Vagina (tissue), 2 donors: ENCODE results near the gene CACNA1C. TPM values are rescaled to one million over a fixed set of nuclear protein-coding genes. Genes with fewer than 3 reads are reported as not detected.

Experiments
- DNase-seq, 2 donors: peaks; one replicate each; pipeline ENCODE4 v3.0.0-alpha.2; 2017; ENCODE audit errors: extremely low spot score in 2 of 2
- H3K27ac ChIP-seq: fragments of 200-600 bp; sonication (generic); one replicate; pipeline ENCODE4 v1.5.1; 2019
- H3K27me3 ChIP-seq: fragments of 200-600 bp; sonication (generic); one replicate; pipeline ENCODE4 v1.5.1; 2019
- H3K36me3 ChIP-seq, 2 donors: fragments of 200-600 bp; sonication (generic); one replicate each; pipeline ENCODE4 v1.5.1; 2017 to 2019
- H3K4me1 ChIP-seq: fragments of 200-600 bp; sonication (generic); one replicate; pipeline ENCODE4 v1.5.1; 2019
- H3K4me3 ChIP-seq, 2 donors: fragments of 200-600 bp; sonication (generic); 1 replicate in 1 of 2; 2 replicates in 1 of 2; pipeline ENCODE4 v1.5.1; 2016 to 2019
- H3K9me3 ChIP-seq: fragments of 200-600 bp; sonication (generic); one replicate; pipeline ENCODE4 v1.5.1; 2019
- CTCF ChIP-seq, 3 experiments: fragments of 450-650 bp in 2 of 3; fragments of 200-600 bp in 1 of 3; sonication (generic) in 1 of 3; IDR thresholded peaks; one replicate each; pipeline ENCODE4 v1.5.1; 2017 to 2019; ENCODE audit warnings: antibody characterized with exemption in 3 of 3, mild to moderate bottlenecking in 2 of 3, moderate library complexity in 2 of 3
- POLR2A ChIP-seq, 2 donors: fragments of 450-650 bp; IDR thresholded peaks; one replicate each; pipeline ENCODE4 v1.6.1; 2017; ENCODE audit warnings: antibody characterized with exemption in 2 of 2, mild to moderate bottlenecking in 2 of 2, moderate library complexity in 2 of 2
- POLR2AphosphoS5 ChIP-seq, 2 donors: sonication (generic); formaldehyde crosslinking; IDR thresholded peaks; one replicate each; pipeline ENCODE4 v1.9.0; 2017; ENCODE audit warnings: antibody characterized with exemption in 2 of 2, mild to moderate bottlenecking in 2 of 2, low read depth in 1 of 2; ENCODE audit not compliant: insufficient read depth in 1 of 2
- intact Hi-C: fragments of 100-400 bp; cut with DNase I; formaldehyde crosslinking; loops from one replicate; pipeline ENCODE4 v1.15.1; 2023
- total RNA-seq: library from RNA; depleted of rRNA; stranded (reverse); fragments of >200 nt; gene quantifications from one replicate; pipeline ENCODE4 v1.2.3, GENCODE V29; 2016

Gene CACNA1C
- total RNA-seq, 1 donor from 2014 or later = 9.8 TPM

- no peaks in the 10 kb centered on the region for H3K9me3 ChIP-seq
- peak overlapping the region; percentile 82 for H3K27ac ChIP-seq
- DNase-seq = no peak
- H3K27me3 ChIP-seq = no peaks in the 10 kb centered on the region
- H3K4me3 ChIP-seq = peak overlapping the region; percentile 7 to 11
- no peaks in the 10 kb centered on the region for H3K36me3 ChIP-seq
- H3K4me1 ChIP-seq = peaks cover 28% of the 10 kb centered on the region
- intact Hi-C loops = no loop called here
- TF ChIP-seq POLR2AphosphoS5 (IDR thresholded peaks at IDR 0.05; ENCODE audit: insufficient read depth in 1 of 2, low read depth in 1 of 2) (peak in 1 of 2 donors; percentile 42), POLR2A (IDR thresholded peaks at IDR 0.05) (no peak)
Measured at GRCh38 chr12:2384533-2385351, 332.0 kb downstream of the CACNA1C start.

GRCh38 chr12:2385529-2385928 is 332.7 kb downstream of the CACNA1C start:
- no peak for TF ChIP-seq POLR2A (IDR thresholded peaks at IDR 0.05)
- TF ChIP-seq CTCF (IDR thresholded peaks at IDR 0.05) = no peak
- TF ChIP-seq POLR2AphosphoS5 (IDR thresholded peaks at IDR 0.05; ENCODE audit: insufficient read depth in 1 of 2, low read depth in 1 of 2) = no peak
- Histone ChIP-seq H3K36me3 (no peaks in the 10 kb centered on the region), H3K27ac (peak overlapping the region; percentile 82), H3K4me3 (no peak overlapping the region), H3K9me3 (no peaks in the 10 kb centered on the region), H3K4me1 (peaks cover 28% of the 10 kb centered on the region), H3K27me3 (no peaks in the 10 kb centered on the region)
- DNase-seq = no peak
- intact Hi-C loops = no loop called here

DNA sequence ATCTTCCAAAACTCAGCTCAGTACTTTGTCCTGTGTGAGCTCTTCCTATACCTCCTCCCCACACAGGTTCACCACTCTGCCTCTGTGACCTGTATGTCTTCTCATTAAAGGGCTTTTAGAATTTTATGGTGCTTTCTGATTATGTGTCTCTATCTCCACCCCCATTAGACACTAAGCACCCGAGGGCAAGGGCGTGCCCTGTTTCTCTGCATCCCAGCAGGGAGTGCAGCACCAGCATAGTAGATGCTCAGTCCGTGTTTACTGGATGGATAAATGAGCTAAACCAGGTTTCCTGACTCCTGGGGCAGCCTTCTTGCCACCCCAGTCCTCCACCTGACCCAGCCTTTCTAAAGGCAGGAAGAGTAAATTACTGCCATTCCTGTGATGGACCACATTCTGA is 333.8 kb downstream of the CACNA1C start:
- DNase-seq = no peak
- no peak for TF ChIP-seq POLR2A (IDR thresholded peaks at IDR 0.05)
- TF ChIP-seq CTCF (IDR thresholded peaks at IDR 0.05) = no peak
- no peak for TF ChIP-seq POLR2AphosphoS5 (IDR thresholded peaks at IDR 0.05; ENCODE audit: insufficient read depth in 1 of 2, low read depth in 1 of 2)
- intact Hi-C loops = no loop called here
- Histone ChIP-seq H3K4me1 (peaks cover 28% of the 10 kb centered on the region), H3K27ac (no peak overlapping the region), H3K9me3 (no peaks in the 10 kb centered on the region), H3K36me3 (no peaks in the 10 kb centered on the region), H3K4me3 (no peak overlapping the region), H3K27me3 (no peaks in the 10 kb centered on the region)

GRCh38 chr12:2387103-2387834 is 334.5 kb downstream of the CACNA1C start:
- TF ChIP-seq POLR2A (IDR thresholded peaks at IDR 0.05) (no peak), CTCF (IDR thresholded peaks at IDR 0.05) (no peak), POLR2AphosphoS5 (IDR thresholded peaks at IDR 0.05; ENCODE audit: insufficient read depth in 1 of 2, low read depth in 1 of 2) (no peak)
- no peaks in the 10 kb centered on the region for H3K36me3 ChIP-seq
- no peak for DNase-seq
- no peak overlapping the region for H3K27ac ChIP-seq
- no peaks in the 10 kb centered on the region for H3K27me3 ChIP-seq
- H3K4me1 ChIP-seq = peaks cover 28% of the 10 kb centered on the region
- no peak overlapping the region for H3K4me3 ChIP-seq
- intact Hi-C loops = no loop called here
- H3K9me3 ChIP-seq = no peaks in the 10 kb centered on the region

- TF ChIP-seq CTCF (IDR thresholded peaks at IDR 0.05) (no peak), POLR2AphosphoS5 (IDR thresholded peaks at IDR 0.05; ENCODE audit: insufficient read depth in 1 of 2, low read depth in 1 of 2) (no peak), POLR2A (IDR thresholded peaks at IDR 0.05) (no peak)
Measured at GRCh38 chr12:2389079-2389790, 336.4 kb downstream of the CACNA1C start.

More at GRCh38 chr12:2389079-2389790, 336.4 kb downstream of the CACNA1C start:
- no peaks in the 10 kb centered on the region for H3K27me3 ChIP-seq
- H3K4me1 ChIP-seq = peaks cover 15% of the 10 kb centered on the region
- no peak for DNase-seq
- H3K4me3 ChIP-seq = no peak overlapping the region
- no peak overlapping the region for H3K27ac ChIP-seq
- H3K36me3 ChIP-seq = no peaks in the 10 kb centered on the region
- no peaks in the 10 kb centered on the region for H3K9me3 ChIP-seq
- intact Hi-C loops = no loop called here
